Measurements from ENCODE around the gene SPEM1. TPM values are rescaled to one million over a fixed set of nuclear protein-coding genes. Genes with fewer than 3 reads are reported as not detected.

Gene SPEM1
- polyA plus RNA-seq, 1 donor, result not detected

Other genes with a start within 250 kb of the SPEM1 start
- 5.7 TPM for gene ASGR1, start 241.0 kb upstream of the SPEM1 start, polyA plus RNA-seq
- 16.7 TPM for gene DLG4, start 200.5 kb upstream of the SPEM1 start, polyA plus RNA-seq
- 490 TPM for gene ACADVL, start 200.4 kb upstream of the SPEM1 start, polyA plus RNA-seq
- 44.5 TPM for gene DVL2, start 185.8 kb upstream of the SPEM1 start, polyA plus RNA-seq
- gene PHF23, start 180.9 kb upstream of the SPEM1 start, polyA plus RNA-seq, result 45.4 TPM
- 724 TPM for gene GABARAP, start 177.9 kb upstream of the SPEM1 start, polyA plus RNA-seq
- gene CTDNEP1, start 168.6 kb upstream of the SPEM1 start, polyA plus RNA-seq, result 124 TPM
- gene ELP5, start 168.1 kb upstream of the SPEM1 start, polyA plus RNA-seq, result 45.8 TPM
- 250 TPM for gene CLDN7, start 157.8 kb upstream of the SPEM1 start, polyA plus RNA-seq
- gene SLC2A4, start 138.6 kb upstream of the SPEM1 start, polyA plus RNA-seq, result 1.1 TPM
- 2.8 TPM for gene YBX2, start 125.7 kb upstream of the SPEM1 start, polyA plus RNA-seq
- gene EIF5A, start 112.7 kb upstream of the SPEM1 start, polyA plus RNA-seq, result 263 TPM
- gene GPS2, start 105.0 kb upstream of the SPEM1 start, polyA plus RNA-seq, result 53.0 TPM
- gene NEURL4, start 91.0 kb upstream of the SPEM1 start, polyA plus RNA-seq, result 28.7 TPM
- 12.2 TPM for gene ACAP1, start 83.8 kb upstream of the SPEM1 start, polyA plus RNA-seq
- gene KCTD11, start 68.2 kb upstream of the SPEM1 start, polyA plus RNA-seq, result 8.2 TPM
- gene TMEM95, start 65.2 kb upstream of the SPEM1 start, polyA plus RNA-seq, result 0.04 TPM
- gene TNK1, start 39.2 kb upstream of the SPEM1 start, polyA plus RNA-seq, result 7.4 TPM
- gene PLSCR3, start 25.8 kb upstream of the SPEM1 start, polyA plus RNA-seq, result 16.9 TPM
- 187 TPM for gene TMEM256, start 16.2 kb upstream of the SPEM1 start, polyA plus RNA-seq
- gene NLGN2, start 12.5 kb upstream of the SPEM1 start, polyA plus RNA-seq, result 12.9 TPM
- not detected for gene SPEM2, start 5.3 kb downstream of the SPEM1 start, polyA plus RNA-seq
- gene SPEM3, start 8.5 kb downstream of the SPEM1 start, polyA plus RNA-seq, result not detected
- gene TMEM102, start 15.1 kb downstream of the SPEM1 start, polyA plus RNA-seq, result 7.5 TPM
- gene FGF11, start 19.2 kb downstream of the SPEM1 start, polyA plus RNA-seq, result 1.3 TPM
- gene CHRNB1, start 24.7 kb downstream of the SPEM1 start, polyA plus RNA-seq, result 7.4 TPM
- 65.6 TPM for gene ZBTB4, start 59.3 kb downstream of the SPEM1 start, polyA plus RNA-seq
- gene SLC35G6, start 61.1 kb downstream of the SPEM1 start, polyA plus RNA-seq, result 0.52 TPM
- 98.7 TPM for gene POLR2A, start 64.0 kb downstream of the SPEM1 start, polyA plus RNA-seq
- 32.7 TPM for gene TNFSF12, start 128.7 kb downstream of the SPEM1 start, polyA plus RNA-seq
- gene TNFSF13, start 138.4 kb downstream of the SPEM1 start, polyA plus RNA-seq, result 23.4 TPM
- gene SENP3, start 141.6 kb downstream of the SPEM1 start, polyA plus RNA-seq, result 47.7 TPM
- gene CD68, start 159.3 kb downstream of the SPEM1 start, polyA plus RNA-seq, result 512 TPM
- 105 TPM for gene MPDU1, start 163.5 kb downstream of the SPEM1 start, polyA plus RNA-seq
- gene SOX15, start 169.8 kb downstream of the SPEM1 start, polyA plus RNA-seq, result 2.0 TPM
- 28.2 TPM for gene FXR2, start 194.6 kb downstream of the SPEM1 start, polyA plus RNA-seq
- 327 TPM for gene SAT2, start 207.5 kb downstream of the SPEM1 start, polyA plus RNA-seq
- gene SHBG, start 209.8 kb downstream of the SPEM1 start, polyA plus RNA-seq, result 23.6 TPM
- 4.8 TPM for gene ATP1B2, start 230.6 kb downstream of the SPEM1 start, polyA plus RNA-seq

All from large intestine (tissue), 1 donor.